GM19351 (cell line): ENCODE results near the gene AADACL2.

Experiments
- ATAC-seq: cut with Tn5 transposase; IDR thresholded peaks from one replicate; pipeline ENCODE4 v1.9.1; 2021; ENCODE audit warnings: mild to moderate bottlenecking, moderate library complexity; ENCODE audit not compliant: unreplicated experiment

AADACL2 gene

GRCh38 chr3:151733613-151734012, at the start of gene AADACL2:
Gene AADACL2, plus strand, starts transcription at chr3:151733927. Its CDS starts 109 bp downstream, at chr3:151734036.
- ATAC-seq, result no peak

GRCh38 chr3:151684094-151684493, 49.6 kb upstream of the AADACL2 start:
- ATAC-seq, result no peak

- ATAC-seq, result no peak
These were observed 47.5 kb upstream of the AADACL2 start for GRCh38 chr3:151686257-151686656.

GRCh38 chr3:151687076-151687475, 46.7 kb upstream of the AADACL2 start:
- no peak for ATAC-seq

- ATAC-seq, result no peak
These were observed 45.2 kb upstream of the AADACL2 start for GRCh38 chr3:151688571-151688970.

- no peak for ATAC-seq
These were observed 43.1 kb upstream of the AADACL2 start for GRCh38 chr3:151690645-151691044.

GRCh38 chr3:151697496-151697895, 36.2 kb upstream of the AADACL2 start:
- ATAC-seq, result no peak

GRCh38 chr3:151707216-151707615, 26.5 kb upstream of the AADACL2 start:
- no peak for ATAC-seq

- no peak for ATAC-seq
These were observed 24.9 kb upstream of the AADACL2 start for GRCh38 chr3:151708868-151709267.

GRCh38 chr3:151709847-151710246, 23.9 kb upstream of the AADACL2 start:
- no peak for ATAC-seq

GRCh38 chr3:151721294-151721693, 12.4 kb upstream of the AADACL2 start:
- no peak for ATAC-seq

- ATAC-seq, result no peak
These were observed 10.9 kb upstream of the AADACL2 start for GRCh38 chr3:151722856-151723255.

GRCh38 chr3:151724576-151725562, 8.9 kb upstream of the AADACL2 start:
- ATAC-seq, result no peak

GRCh38 chr3:151726016-151726415, 7.7 kb upstream of the AADACL2 start:
- ATAC-seq, result no peak

- no peak for ATAC-seq
These were observed 866 bp upstream of the AADACL2 start for GRCh38 chr3:151732861-151733260.

GRCh38 chr3:151740581-151740980, 6.9 kb downstream of the AADACL2 start:
- ATAC-seq, result no peak

GRCh38 chr3:151743855-151744254, 10.1 kb downstream of the AADACL2 start:
- ATAC-seq, result no peak

GRCh38 chr3:151750181-151750580, 16.5 kb downstream of the AADACL2 start:
- no peak for ATAC-seq

GRCh38 chr3:151750678-151751077, 17.0 kb downstream of the AADACL2 start:
- no peak for ATAC-seq

GRCh38 chr3:151751161-151751560, 17.4 kb downstream of the AADACL2 start:
- no peak for ATAC-seq

GRCh38 chr3:151753846-151754245, 20.1 kb downstream of the AADACL2 start:
- ATAC-seq, result no peak

GRCh38 chr3:151761581-151761980, 27.9 kb downstream of the AADACL2 start:
- ATAC-seq, result no peak
